H1 (cell line): ENCODE results near the gene GRM8. TPM values are rescaled to one million over a fixed set of nuclear protein-coding genes. Genes with fewer than 3 reads are reported as not detected.

Source experiments
- MAFK ChIP-seq: IDR thresholded peaks from 2 replicates; pipeline ENCODE4 v1.6.1; 2012; ENCODE audit warnings: low read depth, mild to moderate bottlenecking, improper control_type of control experiment, low read length
- RNF2 ChIP-seq: fragments of 200-900, 300-1000 bp; sonication (generic); IDR thresholded peaks from 2 replicates; pipeline ENCODE4 v1.7.1; 2016; ENCODE audit warnings: borderline replicate concordance, low read depth, mild to moderate bottlenecking, antibody characterized with exemption, low read length; ENCODE audit not compliant: poor library complexity, severe bottlenecking; ENCODE audit errors: missing control alignments
- polyA plus RNA-seq, 7 experiments: library from polyadenylated mRNA; depleted of rRNA in 3 of 7; stranded (reverse) in 5 of 7; unstranded in 2 of 7; fragments of >200 nt in 5 of 7; fragments of 200-250 nt in 2 of 7; gene quantifications; 1 replicate in 5 of 7; 2 replicates in 1 of 7; 4 replicates in 1 of 7; pipeline versions ENCODE4 v1.2.1 to v1.2.3, GENCODE V29; 2011 to 2013; ENCODE audit warnings: missing spikeins in 2 of 7, mixed read lengths in 2 of 7
- total RNA-seq: library from RNA; stranded (reverse); fragmentation: NEBNext Ultra II Directional; extraction: Animal tissue kit (Norgen Biotek cat#: 25700); gene quantifications from 2 replicates; pipeline ENCODE4 v1.2.1, GENCODE V29; 2021
- TF ChIP-seq, protein P1 (sequence below): fragments of 300-600 bp; sonication (generic); IDR thresholded peaks from 2 replicates; pipeline ENCODE4 v1.7.1; 2012; ENCODE audit warnings: low read length, moderate library complexity, mild to moderate bottlenecking, inconsistent platforms; ENCODE audit not compliant: insufficient replicate concordance

The GRM8 gene
- total and polyA plus RNA-seq, 2 of the 8 experiments (the other 6 are each of a cell fraction or from before 2014, with no cell fraction given), result 2.6 to 2.8 TPM

DNA sequence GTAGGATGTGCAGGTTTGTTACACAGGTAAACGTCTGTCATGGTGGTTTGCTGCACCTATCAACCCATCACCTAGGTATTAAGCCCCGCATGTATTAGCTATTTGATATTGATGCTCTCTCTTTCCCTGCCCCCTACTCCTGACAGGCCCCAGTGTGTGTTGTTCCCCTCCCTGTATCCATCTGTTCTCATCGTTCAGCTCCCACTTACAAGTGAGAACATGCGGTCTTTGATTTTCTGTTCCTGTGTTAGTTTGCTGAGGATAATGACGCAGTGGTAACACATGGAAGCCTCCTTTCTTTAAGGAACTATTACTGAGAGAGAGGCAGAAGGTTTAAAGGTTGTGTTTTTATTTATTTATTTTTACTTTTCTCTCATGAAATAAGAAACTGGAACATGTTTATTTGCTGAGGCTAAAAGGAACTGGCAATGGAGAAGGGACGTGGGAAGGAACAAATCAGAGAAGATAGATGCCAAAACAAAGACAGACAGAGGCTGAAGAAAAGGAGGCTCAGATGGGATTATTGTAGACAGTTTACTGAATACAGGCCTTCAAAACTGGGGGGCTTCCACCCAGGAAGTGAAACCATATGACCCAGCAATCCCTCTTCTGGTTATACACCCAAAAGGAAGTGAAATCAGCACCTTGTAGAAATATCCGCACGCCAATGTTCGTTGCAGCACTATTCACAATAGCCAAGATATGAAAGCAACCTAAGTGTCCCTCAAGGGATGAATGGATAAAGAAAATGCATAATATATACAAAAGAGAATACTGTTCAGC is 556.3 kb downstream of the GRM8 start (continued):
- TF ChIP-seq, protein P1, sequence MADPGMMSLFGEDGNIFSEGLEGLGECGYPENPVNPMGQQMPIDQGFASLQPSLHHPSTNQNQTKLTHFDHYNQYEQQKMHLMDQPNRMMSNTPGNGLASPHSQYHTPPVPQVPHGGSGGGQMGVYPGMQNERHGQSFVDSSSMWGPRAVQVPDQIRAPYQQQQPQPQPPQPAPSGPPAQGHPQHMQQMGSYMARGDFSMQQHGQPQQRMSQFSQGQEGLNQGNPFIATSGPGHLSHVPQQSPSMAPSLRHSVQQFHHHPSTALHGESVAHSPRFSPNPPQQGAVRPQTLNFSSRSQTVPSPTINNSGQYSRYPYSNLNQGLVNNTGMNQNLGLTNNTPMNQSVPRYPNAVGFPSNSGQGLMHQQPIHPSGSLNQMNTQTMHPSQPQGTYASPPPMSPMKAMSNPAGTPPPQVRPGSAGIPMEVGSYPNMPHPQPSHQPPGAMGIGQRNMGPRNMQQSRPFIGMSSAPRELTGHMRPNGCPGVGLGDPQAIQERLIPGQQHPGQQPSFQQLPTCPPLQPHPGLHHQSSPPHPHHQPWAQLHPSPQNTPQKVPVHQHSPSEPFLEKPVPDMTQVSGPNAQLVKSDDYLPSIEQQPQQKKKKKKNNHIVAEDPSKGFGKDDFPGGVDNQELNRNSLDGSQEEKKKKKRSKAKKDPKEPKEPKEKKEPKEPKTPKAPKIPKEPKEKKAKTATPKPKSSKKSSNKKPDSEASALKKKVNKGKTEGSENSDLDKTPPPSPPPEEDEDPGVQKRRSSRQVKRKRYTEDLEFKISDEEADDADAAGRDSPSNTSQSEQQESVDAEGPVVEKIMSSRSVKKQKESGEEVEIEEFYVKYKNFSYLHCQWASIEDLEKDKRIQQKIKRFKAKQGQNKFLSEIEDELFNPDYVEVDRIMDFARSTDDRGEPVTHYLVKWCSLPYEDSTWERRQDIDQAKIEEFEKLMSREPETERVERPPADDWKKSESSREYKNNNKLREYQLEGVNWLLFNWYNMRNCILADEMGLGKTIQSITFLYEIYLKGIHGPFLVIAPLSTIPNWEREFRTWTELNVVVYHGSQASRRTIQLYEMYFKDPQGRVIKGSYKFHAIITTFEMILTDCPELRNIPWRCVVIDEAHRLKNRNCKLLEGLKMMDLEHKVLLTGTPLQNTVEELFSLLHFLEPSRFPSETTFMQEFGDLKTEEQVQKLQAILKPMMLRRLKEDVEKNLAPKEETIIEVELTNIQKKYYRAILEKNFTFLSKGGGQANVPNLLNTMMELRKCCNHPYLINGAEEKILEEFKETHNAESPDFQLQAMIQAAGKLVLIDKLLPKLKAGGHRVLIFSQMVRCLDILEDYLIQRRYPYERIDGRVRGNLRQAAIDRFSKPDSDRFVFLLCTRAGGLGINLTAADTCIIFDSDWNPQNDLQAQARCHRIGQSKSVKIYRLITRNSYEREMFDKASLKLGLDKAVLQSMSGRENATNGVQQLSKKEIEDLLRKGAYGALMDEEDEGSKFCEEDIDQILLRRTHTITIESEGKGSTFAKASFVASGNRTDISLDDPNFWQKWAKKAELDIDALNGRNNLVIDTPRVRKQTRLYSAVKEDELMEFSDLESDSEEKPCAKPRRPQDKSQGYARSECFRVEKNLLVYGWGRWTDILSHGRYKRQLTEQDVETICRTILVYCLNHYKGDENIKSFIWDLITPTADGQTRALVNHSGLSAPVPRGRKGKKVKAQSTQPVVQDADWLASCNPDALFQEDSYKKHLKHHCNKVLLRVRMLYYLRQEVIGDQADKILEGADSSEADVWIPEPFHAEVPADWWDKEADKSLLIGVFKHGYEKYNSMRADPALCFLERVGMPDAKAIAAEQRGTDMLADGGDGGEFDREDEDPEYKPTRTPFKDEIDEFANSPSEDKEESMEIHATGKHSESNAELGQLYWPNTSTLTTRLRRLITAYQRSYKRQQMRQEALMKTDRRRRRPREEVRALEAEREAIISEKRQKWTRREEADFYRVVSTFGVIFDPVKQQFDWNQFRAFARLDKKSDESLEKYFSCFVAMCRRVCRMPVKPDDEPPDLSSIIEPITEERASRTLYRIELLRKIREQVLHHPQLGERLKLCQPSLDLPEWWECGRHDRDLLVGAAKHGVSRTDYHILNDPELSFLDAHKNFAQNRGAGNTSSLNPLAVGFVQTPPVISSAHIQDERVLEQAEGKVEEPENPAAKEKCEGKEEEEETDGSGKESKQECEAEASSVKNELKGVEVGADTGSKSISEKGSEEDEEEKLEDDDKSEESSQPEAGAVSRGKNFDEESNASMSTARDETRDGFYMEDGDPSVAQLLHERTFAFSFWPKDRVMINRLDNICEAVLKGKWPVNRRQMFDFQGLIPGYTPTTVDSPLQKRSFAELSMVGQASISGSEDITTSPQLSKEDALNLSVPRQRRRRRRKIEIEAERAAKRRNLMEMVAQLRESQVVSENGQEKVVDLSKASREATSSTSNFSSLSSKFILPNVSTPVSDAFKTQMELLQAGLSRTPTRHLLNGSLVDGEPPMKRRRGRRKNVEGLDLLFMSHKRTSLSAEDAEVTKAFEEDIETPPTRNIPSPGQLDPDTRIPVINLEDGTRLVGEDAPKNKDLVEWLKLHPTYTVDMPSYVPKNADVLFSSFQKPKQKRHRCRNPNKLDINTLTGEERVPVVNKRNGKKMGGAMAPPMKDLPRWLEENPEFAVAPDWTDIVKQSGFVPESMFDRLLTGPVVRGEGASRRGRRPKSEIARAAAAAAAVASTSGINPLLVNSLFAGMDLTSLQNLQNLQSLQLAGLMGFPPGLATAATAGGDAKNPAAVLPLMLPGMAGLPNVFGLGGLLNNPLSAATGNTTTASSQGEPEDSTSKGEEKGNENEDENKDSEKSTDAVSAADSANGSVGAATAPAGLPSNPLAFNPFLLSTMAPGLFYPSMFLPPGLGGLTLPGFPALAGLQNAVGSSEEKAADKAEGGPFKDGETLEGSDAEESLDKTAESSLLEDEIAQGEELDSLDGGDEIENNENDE, result no peak
- TF ChIP-seq MAFK (no peak), RNF2 (no peak)
- TF ChIP-seq, all 59 proteins: peak for 0
